Panc1 (cell line): ENCODE data around the gene PLA2G12B. TPM values are rescaled to one million over a fixed set of nuclear protein-coding genes. Genes with fewer than 3 reads are reported as not detected.

Experiments
- ATAC-seq: fragments of 200-7000 bp; cut with Tn5 transposase; 2 replicates; pipeline ENCODE4 v1.9.1; 2020; ENCODE audit warnings: mild to moderate bottlenecking, moderate library complexity
- Bru-seq: library from RNA; stranded (reverse); fragments of 400-500 nt; gene quantifications from one replicate; lab custom pipeline; 2021; lab: Mats Ljungman, UMichigan
- BruChase-seq, 2 experiments: library from RNA; stranded (reverse); fragments of 400-500 nt; gene quantifications; one replicate each; lab custom pipeline; 2021; lab: Mats Ljungman, UMichigan
- BruUV-seq: library from RNA; stranded (reverse); fragments of 400-500 nt; replicated peaks from 2 replicates; lab custom pipeline; 2021; lab: Mats Ljungman, UMichigan
- CTCF ChIA-PET: fragments of 300-600 bp; sonication (Branson Sonifier 250); formaldehyde crosslinking; loops from one replicate; lab custom pipeline; 2022; ENCODE audit warnings: antibody characterized with exemption; lab: Charles Lee
- POLR2A ChIA-PET: fragments of 300-600 bp; sonication (Branson Sonifier 250); formaldehyde crosslinking; loops from one replicate; lab custom pipeline; 2022; ENCODE audit warnings: antibody characterized with exemption; lab: Charles Lee
- DNase-seq: peaks from one replicate; pipeline ENCODE4 v3.0.0-alpha.2; 2010; ENCODE audit warnings: low read depth, low spot score
- H3K27ac ChIP-seq: 2 replicates; pipeline ENCODE4 v1.5.1; 2011; ENCODE audit warnings: mild to moderate bottlenecking, low read length, inconsistent platforms
- H3K27me3 ChIP-seq: fragments of 200-500 bp; sonication (Bioruptor generic); 2 replicates; pipeline ENCODE4 v1.6.0; 2014; ENCODE audit warnings: low read length, inconsistent platforms; ENCODE audit not compliant: control insufficient read depth, insufficient read depth
- H3K36me3 ChIP-seq: fragments of 200-500 bp; sonication (Bioruptor generic); 2 replicates; pipeline ENCODE4 v1.5.1; 2014; ENCODE audit warnings: inconsistent platforms, mild to moderate bottlenecking, low read length, moderate library complexity; ENCODE audit not compliant: control insufficient read depth, insufficient read depth
- H3K4me1 ChIP-seq: 2 replicates; pipeline ENCODE4 v1.5.1; 2011; ENCODE audit warnings: inconsistent platforms, mild to moderate bottlenecking, low read length, moderate library complexity; ENCODE audit not compliant: control insufficient read depth, insufficient read depth
- H3K4me3 ChIP-seq, 2 experiments: 2 replicates each; pipeline ENCODE4 v1.5.1; 2011 to 2012; ENCODE audit warnings: low read depth in 2 of 2, low read length in 2 of 2, mild to moderate bottlenecking in 2 of 2, inconsistent platforms in 1 of 2, moderate library complexity in 1 of 2
- H3K9me3 ChIP-seq: fragments of 200-500 bp; sonication (Bioruptor generic); 2 replicates; pipeline ENCODE4 v1.5.1; 2014; ENCODE audit warnings: low read depth, mild to moderate bottlenecking, inconsistent platforms, low read length, moderate library complexity; ENCODE audit not compliant: control insufficient read depth, insufficient read depth
- POLR2AphosphoS5 ChIP-seq: IDR thresholded peaks from 2 replicates; pipeline ENCODE4 v1.6.1; 2012; ENCODE audit warnings: mild to moderate bottlenecking, low read depth, low read length, moderate library complexity
- REST ChIP-seq, 2 experiments: IDR thresholded peaks; 2 replicates each; pipeline ENCODE4 v1.6.1; 2011 to 2012; ENCODE audit warnings: low read depth in 2 of 2, control low read depth in 1 of 2, low read length in 1 of 2, mild to moderate bottlenecking in 1 of 2, moderate library complexity in 1 of 2; ENCODE audit not compliant: insufficient read depth in 1 of 2
- SIN3A ChIP-seq: IDR thresholded peaks from 2 replicates; pipeline ENCODE4 v1.6.1; 2012; ENCODE audit warnings: low read depth, mild to moderate bottlenecking, low read length, moderate library complexity, borderline replicate concordance; ENCODE audit not compliant: insufficient read depth
- TCF7L2 ChIP-seq: IDR thresholded peaks from 2 replicates; pipeline ENCODE4 v1.6.1; 2011; ENCODE audit warnings: mild to moderate bottlenecking, low read depth, low read length, inconsistent platforms
- in situ Hi-C: cut with HindIII; loops from 2 replicates; pipeline ENCODE4 v1.10.0; 2016; ENCODE audit warnings: low sequenced_read_pairs, low pct_unique_long_range_greater_than_20kb
- intact Hi-C: fragments of 100-400 bp; cut with micrococcal nuclease; formaldehyde crosslinking; loops from one replicate; pipeline ENCODE4 v1.10.0; 2022; ENCODE audit not compliant: unreplicated experiment
- long read RNA-seq: library from polyadenylated mRNA; unstranded; transcript quantifications from one replicate; pipeline ENCODE4 v2.0.0, GENCODE V29; 2021; ENCODE audit not compliant: unreplicated experiment
- polyA plus RNA-seq: library from polyadenylated mRNA; unstranded; fragments of >200 nt; gene quantifications from one replicate; pipeline ENCODE4 v1.2.1, GENCODE V29; 2012; ENCODE audit warnings: missing spikeins; ENCODE audit not compliant: insufficient read length
- total RNA-seq: library from RNA; stranded (reverse); gene quantifications from one replicate; pipeline ENCODE4 v1.2.1, GENCODE V29; 2021; ENCODE audit not compliant: unreplicated experiment
- TF ChIP-seq, protein P1 (sequence below): fragments of 450-650 bp; IDR thresholded peaks from 2 replicates; pipeline ENCODE4 v1.5.1; 2017; ENCODE audit warnings: mild to moderate bottlenecking

PLA2G12B gene, protein sequence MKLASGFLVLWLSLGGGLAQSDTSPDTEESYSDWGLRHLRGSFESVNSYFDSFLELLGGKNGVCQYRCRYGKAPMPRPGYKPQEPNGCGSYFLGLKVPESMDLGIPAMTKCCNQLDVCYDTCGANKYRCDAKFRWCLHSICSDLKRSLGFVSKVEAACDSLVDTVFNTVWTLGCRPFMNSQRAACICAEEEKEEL
- total RNA-seq (not detected), Bru-seq, nascent RNA (percentile 12 among the genes with signal in this experiment), BruChase-seq, experiment 1, labeled RNA remaining after a 2-hour chase (percentile 16 among the genes with signal in this experiment), BruChase-seq, experiment 2, labeled RNA remaining after a 6-hour chase (percentile 15 among the genes with signal in this experiment)
- not detected for polyA plus RNA-seq
- long read RNA-seq: 0 reads

DNA sequence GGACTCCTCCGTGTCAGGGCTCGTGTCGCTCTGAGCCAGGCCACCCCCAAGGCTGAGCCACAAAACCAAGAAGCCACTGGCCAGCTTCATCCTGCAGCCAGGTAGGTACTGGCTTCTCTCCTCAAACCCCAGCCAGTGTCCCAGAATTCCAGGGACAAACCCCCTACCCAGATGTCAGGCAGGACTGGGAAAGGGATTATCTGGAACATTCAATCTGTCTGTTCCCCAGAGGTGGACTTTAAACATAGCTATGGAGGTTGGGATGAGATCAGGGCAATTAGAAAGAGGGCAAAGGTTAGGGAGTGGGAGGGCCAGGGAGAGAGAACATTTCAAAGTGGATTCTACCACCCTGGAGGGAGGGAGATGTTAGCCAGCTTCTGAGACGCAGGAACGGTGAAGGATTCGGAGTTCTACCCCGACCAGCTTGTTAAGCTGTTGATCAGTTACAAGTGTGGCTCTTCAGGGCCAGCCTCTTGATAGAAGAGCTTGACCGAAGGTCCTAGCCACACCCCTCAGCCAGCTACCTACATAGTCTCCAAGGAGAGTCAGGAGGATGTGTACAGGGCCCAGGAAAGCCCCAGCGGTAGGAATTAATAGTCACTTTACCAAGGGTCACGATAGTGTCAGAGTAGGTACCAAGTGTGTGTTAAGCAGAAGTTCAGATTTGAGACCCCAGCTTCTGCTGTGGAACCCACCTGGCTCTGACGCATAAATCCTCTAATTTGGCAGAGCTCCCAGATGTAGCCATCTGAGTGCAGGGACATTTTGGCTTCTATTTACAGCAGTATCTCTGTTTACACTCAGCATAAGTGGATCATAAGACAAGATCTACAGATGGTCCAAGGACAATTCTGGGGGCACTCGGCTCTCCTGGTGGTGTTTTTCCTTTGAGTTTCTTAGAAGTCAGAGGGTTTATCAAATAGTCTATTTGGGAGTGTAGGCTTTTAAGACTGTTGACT, at the start of gene PLA2G12B:
TSS of gene PLA2G12B (minus strand) at position 211 of the 959 bp plus-strand sequence. CDS start at position 90, 121 bp downstream.
- no peaks in the 10 kb centered on the region for H3K9me3 ChIP-seq
- POLR2A ChIA-PET: no interaction called here
- TF ChIP-seq TCF7L2: no peak
- TF ChIP-seq, protein P1, sequence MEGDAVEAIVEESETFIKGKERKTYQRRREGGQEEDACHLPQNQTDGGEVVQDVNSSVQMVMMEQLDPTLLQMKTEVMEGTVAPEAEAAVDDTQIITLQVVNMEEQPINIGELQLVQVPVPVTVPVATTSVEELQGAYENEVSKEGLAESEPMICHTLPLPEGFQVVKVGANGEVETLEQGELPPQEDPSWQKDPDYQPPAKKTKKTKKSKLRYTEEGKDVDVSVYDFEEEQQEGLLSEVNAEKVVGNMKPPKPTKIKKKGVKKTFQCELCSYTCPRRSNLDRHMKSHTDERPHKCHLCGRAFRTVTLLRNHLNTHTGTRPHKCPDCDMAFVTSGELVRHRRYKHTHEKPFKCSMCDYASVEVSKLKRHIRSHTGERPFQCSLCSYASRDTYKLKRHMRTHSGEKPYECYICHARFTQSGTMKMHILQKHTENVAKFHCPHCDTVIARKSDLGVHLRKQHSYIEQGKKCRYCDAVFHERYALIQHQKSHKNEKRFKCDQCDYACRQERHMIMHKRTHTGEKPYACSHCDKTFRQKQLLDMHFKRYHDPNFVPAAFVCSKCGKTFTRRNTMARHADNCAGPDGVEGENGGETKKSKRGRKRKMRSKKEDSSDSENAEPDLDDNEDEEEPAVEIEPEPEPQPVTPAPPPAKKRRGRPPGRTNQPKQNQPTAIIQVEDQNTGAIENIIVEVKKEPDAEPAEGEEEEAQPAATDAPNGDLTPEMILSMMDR: no peak
- peaks cover under 1% of the 10 kb centered on the region; the same call in 1 of the 2 replicates for H3K27me3 ChIP-seq
- no peak within 1 kb of the TSS for H3K27ac ChIP-seq
- in situ Hi-C loops: no loop called here
- intact Hi-C loops: no loop called here
- no peak within 1 kb of the TSS for H3K4me3 ChIP-seq
- CTCF ChIA-PET: interaction anchor here (0.6 kb wide), 1 partner anchor 612 kb away, joined by 3 read pairs; no protein-coding TSS in a partner anchor
- ATAC-seq (peak; percentile 71), DNase-seq (no peak)
- no peaks in the 10 kb centered on the region for H3K36me3 ChIP-seq
- BruUV-seq: no TSS peak
- no peaks in the 10 kb centered on the region for H3K4me1 ChIP-seq

- in situ Hi-C loops (no loop called here), intact Hi-C loops (no loop called here)
- Histone ChIP-seq H3K27ac (no peak overlapping the region), H3K27me3 (no peaks in the 10 kb centered on the region), H3K36me3 (peaks cover 11% of the 10 kb centered on the region; the same call in 1 of the 2 replicates), H3K4me3 (no peak overlapping the region), H3K9me3 (no peaks in the 10 kb centered on the region), H3K4me1 (no peaks in the 10 kb centered on the region)
- TF ChIP-seq POLR2AphosphoS5 (no peak), REST (IDR thresholded peaks at IDR 0.05; ENCODE audit: insufficient read depth in 1 of 2, low read depth in 2 of 2, low read length in 1 of 2) (no peak), SIN3A (no peak), TCF7L2 (no peak)
- TF ChIP-seq, protein P1: no peak
- POLR2A ChIA-PET: no interaction called here
- no TSS peak for BruUV-seq
- DNase-seq: no peak
- no peak for ATAC-seq
- CTCF ChIA-PET: no interaction called here
Observed at GRCh38 chr10:73003822-73004221, 49.2 kb upstream of the PLA2G12B start.
